Astrocyte of the hippocampus (primary cell): ENCODE data around the gene AHRR.
"Not testable (repeated sequence)": the region's sequence is repeated elsewhere in the genome, so short reads cannot be mapped to it uniquely, and the experiment has no call there.

Experiments
- DNase-seq: peaks from one replicate; pipeline ENCODE4 v3.0.0; 2011; ENCODE audit warnings: low read depth, low spot score

The AHRR gene

DNA sequence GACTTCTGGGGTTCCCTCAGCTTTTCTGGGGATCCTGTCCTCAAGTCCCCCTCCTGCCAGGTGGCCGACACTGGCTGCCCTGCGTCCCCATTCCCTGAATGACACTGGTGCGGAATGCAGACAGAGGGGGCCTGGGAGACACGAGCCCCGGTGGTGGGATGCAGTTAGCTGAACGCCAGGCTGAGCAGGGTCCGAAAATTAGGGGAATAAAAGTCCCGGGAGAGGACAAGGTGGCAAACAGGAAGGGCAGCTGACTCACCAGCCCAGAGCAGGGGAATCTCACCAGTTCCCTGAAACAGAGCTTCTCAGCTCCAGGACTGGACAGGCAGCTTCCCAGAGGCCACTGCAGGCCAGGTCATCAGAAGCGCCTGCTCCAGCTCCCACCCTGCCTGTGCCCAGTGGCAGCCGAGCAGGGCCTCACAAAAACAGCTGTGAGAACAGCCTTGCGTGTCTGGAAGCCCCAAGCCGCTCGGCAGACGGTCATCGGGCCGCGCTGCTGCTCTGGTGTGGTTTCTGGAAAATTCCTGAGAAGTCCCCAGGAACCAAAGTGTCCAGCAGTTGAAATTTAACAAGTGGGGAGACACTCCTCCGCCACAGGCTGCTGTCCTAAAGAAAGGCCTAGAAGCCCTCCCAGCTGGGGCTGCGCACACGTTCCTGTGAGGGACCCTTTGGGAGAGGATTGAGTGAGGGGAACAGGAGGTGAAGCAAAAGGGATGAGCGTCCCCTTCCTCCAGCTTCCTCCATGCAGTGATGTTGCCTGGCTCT is 73.8 kb downstream of the AHRR start:
- DNase-seq, result peak; percentile 76

DNA sequence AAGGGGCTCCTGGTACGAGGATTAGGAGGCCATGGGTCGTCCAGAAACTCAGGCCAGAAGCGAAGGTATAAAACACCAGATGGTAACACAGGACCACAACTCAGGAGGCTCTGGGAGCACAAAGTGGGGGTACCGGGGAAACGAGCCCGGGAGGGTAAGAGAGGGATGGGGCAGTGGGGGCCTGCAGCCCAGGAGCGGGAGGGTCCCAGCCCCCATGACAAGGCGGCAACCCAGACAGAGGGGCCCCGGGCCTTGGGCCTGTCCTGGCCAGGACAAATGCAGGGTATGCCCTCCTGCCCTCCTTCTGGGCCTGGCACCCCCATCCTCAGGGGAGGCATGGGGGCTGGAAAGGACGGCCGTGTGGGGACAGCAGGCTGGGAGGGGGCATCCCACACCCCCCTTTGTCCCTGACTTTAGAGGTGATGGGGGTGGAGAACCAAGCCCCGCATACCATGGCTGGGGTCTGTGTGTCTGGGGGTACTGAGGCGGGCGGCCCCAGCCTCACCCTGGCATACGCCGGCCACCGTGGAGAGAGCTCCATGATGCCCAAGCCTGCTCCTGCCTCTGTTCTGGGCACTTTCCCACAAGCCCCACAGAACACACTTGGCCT is 74.5 kb downstream of the AHRR start:
- no peak for DNase-seq

DNA sequence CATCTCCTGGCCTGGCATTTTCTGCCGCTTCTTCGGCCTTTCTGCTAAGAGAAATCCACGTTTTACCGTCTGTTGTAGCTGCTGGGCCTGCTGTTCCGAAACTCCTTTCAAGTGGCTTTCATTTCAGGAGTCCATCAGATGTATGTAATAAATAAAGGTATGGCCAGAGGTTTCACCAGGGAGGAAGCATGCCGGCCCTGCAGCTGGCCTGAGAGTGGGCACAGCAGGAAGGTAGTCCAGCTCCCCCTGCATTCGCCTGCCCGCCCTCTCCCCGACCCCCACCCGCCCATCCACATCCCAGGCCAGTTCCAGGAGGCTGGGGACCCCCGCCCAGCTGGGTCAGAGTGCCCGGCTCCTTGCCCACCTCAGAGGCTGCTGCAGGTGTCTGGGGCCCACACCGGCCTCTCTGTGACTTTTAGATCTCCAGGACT is 75.0 kb downstream of the AHRR start:
- no peak for DNase-seq

DNA sequence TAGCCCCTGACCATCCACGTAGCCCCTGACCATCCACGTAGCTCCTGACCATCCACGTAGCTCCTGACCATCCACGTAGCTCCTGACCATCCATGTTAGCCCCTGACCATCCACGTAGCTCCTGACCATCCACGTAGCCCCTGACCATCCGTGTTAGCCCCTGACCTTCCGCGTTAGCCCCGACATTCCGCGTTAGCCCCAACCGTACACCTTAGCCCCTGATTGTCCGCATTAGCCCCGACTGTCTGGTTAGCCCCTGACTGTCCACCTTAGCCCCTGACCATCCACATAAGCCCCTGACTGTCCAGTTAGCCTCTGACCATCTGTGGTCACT is 76.6 kb downstream of the AHRR start:
- DNase-seq, result not testable (repeated sequence)

DNA sequence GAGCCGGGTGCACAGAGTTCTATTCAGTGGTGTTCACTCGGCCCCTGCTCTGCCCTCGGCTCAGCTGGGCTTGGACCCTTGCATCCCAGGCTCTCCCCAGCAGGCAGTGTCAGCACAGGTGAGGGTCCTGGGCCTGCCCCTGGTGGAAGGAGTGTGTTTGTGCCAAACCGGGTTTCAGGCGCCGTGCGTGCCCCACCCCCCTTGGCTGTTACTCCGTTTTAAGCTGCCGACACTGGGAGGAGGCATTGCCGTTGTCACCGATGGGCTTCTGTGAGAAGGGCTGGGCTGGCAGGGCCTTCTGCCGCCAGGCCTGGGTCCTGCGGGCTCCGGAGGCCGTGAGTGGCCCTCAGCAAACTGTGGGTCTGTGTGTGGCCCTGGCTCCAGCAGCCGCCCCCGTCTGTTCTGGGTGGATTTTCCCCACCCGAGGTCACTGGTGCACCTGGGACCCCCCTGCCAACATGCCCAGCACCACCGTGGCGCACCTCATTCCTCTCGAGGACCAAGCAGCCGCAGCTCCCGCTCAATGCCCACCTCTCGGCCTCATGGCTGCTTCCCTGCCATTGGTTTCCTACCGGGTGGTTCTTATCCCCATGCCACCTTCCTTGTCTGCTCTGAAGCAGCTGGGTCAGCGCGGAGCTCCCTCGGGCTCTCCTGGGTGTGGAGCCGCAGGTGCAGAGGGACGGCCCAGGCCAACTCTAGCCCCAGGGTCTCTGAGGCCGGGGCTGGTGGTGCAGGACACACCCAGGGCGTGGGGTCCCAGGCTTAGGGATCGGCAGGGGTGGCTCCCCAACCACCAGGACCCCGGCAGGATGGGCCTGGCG is 77.2 kb downstream of the AHRR start:
- DNase-seq, result no peak

DNA sequence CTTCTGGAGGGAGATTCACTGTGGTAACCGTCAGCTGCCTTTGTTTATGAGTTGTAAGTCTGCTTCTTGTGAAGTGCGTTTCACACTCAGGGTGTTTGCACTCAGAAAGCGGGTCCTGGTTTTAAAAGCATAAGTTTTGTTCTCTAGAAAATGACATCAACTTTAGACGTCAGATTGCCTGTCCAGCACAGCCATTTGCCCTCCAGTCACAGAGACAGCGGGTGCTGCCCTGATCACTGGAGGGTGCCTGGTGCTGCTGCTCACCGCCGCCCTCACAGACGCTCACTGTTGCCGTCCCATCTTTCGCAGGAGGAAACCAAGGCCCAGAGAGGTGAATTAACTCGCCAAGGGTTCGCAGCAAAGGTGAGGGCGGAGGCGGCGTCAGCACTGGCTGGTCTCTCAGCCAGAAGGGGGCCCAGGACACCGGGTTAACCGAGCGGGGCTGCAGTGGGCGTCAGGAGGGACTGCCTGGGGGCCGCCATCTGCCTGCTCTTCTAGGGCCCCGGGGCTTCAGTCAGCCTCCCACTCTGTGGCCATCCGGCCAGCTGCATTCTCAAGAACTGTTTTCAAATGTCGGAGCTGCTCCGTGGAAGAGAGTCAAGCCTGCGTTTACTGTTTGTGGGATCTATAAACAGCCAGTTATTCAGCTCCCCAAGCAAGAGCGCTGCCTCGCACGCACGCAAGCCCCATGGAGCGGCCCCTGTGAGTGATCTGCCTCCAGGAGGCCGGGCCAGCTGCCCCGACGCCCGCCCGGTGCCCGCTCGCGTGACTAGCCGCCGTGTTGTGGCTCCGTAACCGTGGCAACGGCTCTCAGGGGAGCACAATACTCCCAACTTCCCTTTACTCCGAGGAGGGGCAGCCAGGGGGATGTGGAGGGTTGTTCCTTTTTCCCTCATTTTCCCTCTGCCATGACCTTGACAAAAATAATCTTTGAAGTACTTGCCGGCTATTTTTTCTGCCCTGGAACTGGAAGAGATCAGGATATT is 78.1 kb downstream of the AHRR start:
- DNase-seq, result peak; percentile 99

DNA sequence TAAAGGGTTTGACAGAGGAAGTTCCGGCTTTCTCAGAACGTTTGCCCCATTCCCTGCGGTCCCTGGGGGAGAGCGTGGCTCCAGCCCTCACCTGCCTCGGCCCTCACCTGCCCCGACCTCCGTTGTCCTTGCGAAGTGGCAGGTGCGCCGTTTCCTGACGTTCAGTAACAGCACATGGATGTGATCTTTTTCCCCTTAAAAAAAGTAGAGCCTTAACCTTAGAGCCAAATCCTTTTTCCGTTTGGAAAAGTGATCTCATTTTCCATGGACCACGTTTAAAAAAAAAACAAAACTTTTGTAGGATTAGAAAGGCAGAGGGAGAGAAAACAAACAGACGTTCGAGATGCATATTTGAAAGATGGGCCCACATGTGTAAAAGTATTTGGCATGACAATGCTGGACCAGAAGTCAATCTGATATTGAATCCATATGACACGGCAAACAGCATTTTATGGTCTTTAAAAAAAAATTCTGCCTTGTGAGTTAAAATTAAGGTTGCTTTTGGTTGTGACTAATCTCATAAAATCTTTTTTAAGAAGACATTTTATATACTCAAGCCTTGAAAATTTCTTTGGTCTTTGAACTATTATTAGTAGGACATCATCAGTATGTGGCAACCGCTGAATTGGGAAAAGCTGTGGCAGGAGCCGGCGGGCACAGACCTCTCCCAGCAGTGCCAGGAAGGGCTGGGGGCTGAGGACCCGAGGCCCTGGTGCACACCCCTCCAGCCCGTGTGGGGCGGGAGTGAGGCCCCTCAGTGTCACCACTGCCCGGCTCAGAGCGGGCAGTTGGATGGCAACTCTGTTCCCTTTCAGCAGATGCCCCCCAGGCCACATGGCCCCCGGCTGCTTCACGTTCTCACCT is 79.0 kb downstream of the AHRR start:
- DNase-seq, result peak; percentile 36

DNA sequence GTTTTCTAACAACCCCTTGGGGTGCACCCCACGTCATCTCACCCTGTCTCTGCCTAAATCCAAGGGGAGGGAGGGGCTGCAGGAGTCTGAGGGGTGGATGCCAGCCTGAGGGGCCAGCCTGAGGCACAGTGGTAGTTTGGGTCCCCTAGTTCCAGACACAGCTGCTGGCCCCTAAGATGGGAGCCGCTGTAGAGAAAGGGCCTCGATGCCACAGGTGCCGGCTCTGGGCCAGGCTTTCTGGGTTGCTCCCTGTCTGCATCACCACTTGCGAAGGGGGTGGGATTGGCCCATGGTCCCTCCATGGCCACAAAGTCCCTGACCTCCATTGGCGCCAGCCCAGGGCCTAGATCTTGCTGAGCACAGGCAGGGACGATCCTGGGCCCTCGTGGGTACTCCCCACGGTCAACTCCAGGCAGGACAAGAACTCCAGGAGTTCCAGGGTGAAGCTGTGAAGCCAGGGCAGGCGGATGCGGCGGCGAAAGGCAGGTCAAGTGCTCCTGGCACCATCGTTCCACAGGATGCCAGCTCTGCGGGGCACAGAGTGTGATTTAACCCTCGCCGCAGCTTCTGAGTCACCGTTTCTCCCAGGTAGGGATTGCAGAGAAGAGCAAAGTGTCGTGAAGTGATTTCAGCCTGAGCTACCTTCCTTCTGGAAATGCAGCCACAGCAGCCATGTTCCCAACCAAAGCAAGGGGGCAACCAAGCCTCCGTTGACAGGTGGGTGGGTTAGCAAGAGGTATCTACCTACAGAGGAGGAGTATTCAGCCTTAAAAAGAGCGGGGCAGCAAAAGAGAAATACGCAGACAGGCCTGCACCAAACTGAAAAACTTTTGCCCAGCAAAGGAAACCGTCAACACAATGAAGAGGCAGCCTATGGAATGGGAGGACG is 79.9 kb downstream of the AHRR start:
- no peak for DNase-seq

DNA sequence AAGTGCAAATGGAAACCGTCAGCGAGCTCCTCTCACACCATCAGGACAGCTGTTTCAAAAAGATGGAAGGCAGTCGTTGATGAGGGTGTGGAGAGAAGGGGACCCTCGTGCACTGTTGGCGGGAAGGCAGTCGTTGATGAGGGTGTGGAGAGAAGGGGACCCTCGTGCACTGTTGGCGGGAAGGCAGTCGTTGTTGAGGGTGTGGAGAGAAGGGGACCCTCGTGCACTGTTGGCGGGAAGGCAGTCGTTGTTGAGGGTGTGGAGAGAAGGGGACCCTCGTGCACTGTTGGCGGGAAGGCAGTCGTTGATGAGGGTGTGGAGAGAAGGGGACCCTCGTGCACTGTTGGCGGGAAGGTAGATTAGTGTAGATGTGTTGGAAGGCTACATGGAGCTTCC is 80.7 kb downstream of the AHRR start:
- DNase-seq, result not testable (repeated sequence)

DNA sequence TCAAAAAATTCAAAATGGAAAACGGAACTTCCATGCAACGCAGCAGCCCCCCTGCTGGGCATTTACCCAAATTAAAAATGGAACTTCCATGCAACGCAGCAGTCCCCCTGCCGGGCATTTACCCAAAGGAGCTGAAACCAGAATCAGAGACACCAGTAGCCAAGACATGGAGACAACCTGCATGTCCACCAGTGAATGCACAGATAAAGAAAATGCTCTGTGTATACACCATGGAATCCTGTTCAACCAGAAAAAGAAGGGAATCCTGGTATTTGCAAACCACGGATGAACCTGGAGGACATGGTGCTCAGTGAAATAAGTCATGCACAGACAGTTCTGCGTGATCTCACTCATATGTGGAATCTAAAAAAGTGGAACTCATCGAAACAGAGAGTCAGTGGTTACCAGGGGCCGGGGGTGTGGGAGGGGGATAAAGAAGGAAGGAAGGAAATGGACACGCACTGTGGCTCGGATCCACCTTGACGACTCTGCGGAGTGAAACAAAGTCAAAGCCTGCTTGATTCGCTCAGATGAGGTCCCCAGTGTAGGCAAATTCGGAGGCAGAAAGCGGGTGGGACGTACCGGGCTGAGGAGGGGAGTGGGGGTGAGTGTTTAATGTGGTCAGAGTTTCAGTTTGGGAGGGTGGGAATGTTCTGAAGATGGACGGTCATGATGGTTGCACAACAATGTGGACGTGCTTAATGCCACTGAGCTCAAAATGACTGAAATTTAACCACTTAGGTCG is 81.3 kb downstream of the AHRR start:
- DNase-seq, result no peak

DNA sequence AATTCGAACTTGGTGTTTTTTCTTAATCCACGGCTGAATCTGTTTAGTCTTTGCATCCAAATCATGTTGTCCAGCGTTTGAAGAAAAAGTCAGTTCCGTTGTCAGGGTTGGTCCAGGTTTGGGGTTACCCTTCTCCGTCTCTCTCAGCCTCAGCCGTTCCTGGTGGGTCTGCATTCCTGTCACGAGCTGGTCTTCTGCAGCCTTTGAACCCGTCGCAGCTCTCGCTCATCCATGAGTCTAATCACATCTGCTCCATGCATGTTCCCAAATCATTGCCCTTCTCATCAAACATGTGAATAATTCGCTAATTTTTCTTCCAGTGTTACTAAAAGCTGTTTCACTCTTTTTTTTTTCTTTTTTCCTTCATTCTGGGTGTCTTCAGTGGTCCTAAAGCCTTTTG is 82.5 kb downstream of the AHRR start:
- DNase-seq, result no peak

DNA sequence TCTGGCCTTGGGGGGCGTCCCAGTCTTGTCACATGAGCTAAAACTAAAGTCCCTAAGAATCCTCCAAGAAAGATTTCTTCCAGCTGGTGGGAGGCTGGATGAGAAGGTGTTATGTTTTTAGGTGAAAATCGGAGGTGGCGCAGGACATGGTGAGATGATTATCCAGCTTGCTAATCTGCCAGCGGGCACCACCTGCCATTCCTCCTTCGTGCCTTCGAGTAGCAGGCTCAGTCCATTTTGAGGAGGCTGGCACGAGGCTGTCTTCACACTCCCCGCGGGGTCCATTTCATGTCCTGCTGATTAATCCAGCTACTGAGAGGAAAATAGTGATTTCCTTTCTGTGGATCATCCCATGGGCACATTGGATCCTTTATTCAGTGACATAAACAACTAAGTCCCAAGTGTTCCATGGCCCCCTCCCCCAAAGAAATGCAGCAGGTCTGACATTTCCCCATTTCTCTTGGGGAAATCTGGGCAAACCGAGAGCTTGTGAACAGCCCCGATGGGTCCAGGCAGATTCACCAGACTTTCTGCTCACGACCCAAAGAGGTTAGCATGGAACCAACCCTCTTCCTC is 83.2 kb downstream of the AHRR start:
- DNase-seq, result no peak

DNA sequence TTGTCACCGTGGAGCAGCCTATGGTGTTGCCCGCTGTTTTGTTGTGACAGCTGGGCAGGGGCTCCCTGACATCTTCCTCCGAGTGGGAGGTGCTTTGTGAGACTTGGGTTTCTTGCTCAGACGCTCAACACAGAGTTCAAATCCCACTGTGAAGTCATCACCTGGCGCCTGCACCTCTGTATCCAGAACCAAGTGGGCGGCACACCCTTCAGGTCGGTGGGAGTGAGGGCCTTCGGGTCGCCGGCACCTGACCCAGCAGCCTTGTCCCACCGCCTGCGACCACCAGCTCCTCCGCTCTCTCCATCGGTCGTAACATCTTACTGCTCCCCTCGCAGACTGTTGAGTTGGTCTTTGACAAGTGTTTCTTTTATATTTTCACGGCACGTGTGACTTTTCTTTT is 83.9 kb downstream of the AHRR start:
- DNase-seq, result no peak

DNA sequence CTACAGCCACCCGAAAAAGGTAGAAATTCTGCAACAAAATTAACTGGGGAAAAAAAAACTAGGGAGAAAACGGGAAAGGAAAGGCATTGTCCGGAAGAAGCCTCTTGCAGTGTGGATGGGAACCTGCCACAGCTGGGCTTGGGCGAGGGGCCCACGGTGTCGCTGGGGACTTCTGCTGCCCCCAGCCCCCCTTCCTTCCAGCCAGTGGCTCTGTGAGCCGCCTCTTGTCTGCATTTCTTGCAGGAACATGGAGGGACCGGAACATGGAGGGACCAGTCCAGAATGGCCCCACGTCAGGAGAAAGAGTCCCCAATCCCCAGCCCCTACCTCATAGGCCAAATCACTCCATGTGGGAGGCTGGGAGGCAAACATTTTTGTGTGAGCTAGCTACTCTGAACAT is 84.5 kb downstream of the AHRR start:
- no peak for DNase-seq

DNA sequence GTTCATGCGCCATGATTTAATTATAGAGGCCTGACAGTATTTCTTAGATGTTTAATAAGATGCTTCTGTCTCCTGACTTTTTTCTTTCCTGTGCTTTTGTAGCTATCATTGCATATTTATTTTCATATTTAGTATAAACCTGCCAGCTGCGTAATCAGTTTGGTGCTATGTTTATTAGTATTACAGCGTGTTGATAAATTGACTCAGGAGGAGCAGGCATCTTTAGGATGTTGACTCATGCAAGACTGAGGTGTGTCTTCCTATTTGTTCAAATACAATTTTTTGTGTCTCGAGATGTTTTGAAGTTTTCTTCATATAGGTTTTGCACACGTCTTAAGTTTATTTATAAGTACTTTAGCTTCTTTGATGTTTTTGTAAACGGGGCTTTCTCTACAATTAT is 85.5 kb downstream of the AHRR start:
- no peak for DNase-seq

DNA sequence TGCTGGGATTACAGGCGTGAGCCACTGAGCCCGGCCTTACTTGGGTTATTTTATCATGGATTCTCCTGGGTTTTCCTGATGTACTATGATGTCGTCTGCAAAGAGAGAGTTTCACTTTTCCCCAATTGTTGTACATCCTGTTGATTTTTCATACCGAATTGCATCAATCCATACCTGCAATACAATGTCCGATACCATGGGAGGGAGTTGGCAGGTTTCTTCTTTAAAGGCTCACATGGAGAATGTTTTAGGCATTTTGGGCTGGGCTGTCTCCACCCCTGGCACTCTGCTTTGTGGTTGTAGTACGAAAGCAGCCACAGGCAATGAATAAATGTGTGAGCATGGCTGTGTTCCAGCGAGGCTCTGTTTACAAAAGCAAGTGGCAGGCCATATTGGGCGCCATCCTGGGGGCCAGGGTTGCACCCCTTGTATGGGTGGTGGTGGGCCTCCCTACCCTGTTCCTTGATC is 86.3 kb downstream of the AHRR start:
- DNase-seq, result peak; percentile 50

DNA sequence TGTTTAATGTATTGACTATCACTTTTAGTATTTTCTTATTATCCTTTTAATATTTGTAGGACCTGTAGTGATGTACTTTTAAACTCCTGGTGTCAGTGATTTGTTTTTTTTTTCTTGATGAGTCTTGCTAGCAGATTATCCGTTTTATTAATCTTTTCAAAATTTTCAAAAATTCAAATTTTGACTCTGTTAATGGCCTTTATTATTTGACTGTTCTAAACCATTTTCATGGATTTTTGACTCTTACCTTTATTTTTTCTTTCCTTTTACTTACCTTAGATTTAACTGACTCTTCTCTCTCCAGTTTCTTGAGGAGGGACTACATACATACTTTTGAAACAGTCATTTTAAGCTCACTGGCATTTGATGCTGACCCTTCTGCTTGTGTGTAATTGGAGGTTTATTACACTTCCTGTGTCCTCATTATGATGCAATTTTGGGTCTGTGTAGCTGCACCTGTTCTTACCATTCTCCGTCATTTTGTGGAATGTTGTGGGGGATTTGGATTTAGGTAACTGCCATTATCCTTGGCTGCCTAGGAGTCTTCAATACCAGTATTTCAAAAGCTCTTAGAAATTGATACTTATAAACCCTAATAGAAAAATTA is 89.5 kb downstream of the AHRR start:
- no peak for DNase-seq

DNA sequence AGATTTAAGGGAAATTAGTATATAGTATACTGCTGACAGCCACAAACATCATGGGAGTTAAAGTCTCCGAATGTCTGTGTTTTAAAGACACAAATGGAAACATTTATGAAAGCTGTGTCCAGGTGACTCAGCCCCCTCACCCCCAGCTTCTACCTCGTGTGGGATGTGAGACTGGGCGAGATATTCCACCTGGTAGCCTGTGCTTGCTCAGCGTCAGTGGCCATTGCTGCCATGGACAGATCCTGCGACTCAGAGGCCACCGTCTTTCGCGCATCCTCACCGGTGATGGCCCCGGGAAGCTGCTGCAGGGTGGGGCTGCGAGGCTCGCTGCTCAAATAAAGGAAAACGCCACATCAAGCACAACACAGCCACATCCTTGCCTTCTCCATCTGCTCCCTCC is 90.2 kb downstream of the AHRR start:
- DNase-seq, result no peak
